GM18909 (cell line): ENCODE data around the gene BEND3.
"Not testable (repeated sequence)": the region's sequence is repeated elsewhere in the genome, so short reads cannot be mapped to it uniquely, and the experiment has no call there.

ENCODE experiments used
- ATAC-seq: cut with Tn5 transposase; IDR thresholded peaks from one replicate; pipeline ENCODE4 v1.9.1; 2021; ENCODE audit warnings: mild to moderate bottlenecking; ENCODE audit not compliant: unreplicated experiment, poor library complexity

BEND3 gene

DNA sequence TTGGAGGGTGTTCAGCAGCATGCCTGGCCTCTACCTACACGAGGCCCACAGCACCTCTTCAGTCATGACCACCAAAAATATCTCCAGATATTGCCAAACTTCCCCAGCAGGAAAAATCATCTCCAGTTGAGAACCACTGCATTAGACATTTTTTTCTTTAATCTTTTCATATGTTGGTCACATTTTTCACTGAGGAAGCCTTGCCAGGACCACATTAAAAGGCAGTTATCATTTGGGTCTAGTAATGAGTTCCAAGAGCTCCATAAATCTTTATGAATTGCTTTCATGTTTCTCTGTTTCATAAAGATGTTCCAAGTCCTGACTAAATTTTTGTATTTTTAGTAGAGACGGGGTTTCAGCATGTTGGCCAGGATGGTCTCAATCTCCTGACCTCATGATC lies 58.5 kb downstream of the BEND3 start:
- ATAC-seq: no peak

DNA sequence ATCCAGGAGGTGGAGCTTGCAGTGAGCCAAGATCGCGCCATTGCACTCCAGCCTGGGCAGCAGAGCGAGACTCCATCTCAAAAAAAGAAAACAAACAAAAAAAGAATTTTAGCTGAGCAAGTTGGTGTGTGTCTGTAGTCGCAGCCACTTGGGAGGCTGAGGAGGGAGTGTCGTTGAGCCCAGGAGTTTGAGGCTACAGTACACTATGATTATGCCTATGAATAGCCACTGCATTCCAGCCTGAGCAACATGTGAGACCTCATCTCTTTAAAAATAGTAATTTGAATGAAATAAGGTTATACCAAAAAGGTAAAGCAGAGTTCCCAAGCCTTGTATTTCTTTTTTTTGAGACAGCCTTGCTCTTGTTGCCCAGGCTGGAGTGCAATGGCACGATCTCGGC lies 67.5 kb downstream of the BEND3 start:
- no peak for ATAC-seq

DNA sequence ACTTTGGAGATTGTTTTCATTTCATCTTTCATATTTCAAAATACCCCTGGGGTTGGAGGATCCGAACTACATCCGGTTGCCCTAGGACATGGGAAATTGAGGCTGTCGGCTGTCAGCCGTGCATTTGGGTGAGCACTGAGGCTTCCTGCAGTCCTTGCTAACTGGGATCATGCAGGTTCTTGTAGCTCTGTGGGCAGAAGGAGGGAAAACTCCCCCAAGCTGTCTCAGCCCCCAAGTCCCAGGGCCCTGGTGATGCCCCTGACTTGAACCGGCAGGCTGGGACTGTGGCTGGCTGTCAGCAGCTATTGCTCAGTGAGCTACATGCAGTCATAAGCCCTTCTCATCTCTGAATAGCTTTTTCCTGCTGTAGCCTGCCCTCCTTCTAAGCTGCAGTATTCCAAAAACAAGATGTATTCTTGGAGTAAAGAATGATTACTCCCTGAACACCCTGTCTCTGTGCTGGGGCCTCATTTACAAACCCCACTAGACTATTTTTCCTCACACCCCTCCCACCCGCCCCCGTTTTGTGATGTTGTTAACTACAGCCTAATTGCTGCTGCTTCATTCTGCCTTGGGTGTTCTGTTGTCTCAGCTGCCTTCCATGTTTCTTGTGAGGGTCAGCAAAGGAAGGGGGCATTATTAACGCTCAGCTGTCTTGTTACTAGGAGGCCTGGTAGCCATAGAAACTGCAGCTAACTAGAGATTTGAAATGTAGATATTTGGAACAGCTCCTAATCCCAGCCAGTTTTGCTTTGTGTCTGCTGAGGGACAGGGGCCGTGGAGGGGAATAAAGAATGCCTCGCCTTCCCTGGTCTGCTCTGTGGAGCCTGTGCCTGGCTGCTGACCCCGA lies 69.3 kb downstream of the BEND3 start:
- no peak for ATAC-seq

DNA sequence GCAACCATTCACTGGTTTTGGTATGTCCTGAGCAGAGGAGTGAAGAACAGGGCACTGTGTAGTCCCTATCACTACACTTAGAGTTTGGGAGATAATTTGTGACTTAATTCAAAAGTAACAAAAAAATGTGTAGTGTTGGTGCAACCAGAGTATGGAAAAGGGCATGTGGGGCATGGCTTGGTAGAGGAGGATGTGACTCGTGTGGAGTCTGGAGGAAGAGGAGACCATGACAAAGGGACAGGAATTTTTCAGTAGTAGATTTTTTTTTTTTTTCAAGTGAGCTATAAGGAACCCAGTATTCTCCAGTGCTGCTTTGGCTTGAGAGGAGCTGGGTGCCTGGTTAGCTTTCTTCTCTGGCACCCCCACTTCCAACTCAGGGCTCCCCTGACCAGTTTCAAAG lies 82.2 kb downstream of the BEND3 start:
- no peak for ATAC-seq

DNA sequence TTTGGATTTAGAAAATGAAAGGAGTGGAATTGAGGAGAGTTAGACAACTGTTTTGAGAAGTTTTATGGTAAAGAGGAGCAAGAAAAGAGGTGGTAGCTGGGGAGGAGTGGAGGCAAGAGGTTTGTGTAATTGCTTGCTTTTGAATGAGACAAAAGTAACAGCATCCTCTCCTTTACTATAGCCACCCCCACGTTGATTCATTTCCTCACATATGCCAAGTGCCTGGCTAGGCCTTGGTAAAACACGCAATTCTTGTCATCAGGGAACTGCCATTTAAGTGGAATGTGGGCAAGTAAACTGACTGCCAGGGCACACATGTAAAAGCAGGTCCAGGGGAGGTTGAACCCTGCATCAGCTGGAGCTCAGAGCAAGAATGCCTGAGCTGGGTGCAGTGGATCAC lies 83.3 kb downstream of the BEND3 start:
- ATAC-seq: no peak

DNA sequence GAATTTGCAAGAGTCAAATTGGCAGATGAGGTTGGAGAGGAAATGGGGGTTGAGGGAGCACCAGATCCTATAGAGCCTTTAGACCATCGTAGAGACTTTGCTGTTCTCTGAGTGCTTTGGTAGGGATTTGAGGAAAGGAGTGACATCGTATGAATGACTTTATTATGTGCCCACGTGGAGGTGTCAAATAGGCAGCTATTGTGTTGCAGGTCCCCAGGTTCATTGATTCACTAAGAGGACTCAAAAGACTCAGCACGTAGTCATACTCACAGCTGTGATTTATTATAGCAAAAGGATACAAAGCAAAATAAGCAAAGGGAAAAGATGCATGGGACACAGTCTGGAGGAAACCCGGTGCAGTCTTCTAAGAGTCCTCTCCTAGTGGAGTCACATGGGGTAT lies 85.2 kb downstream of the BEND3 start:
- ATAC-seq: no peak

DNA sequence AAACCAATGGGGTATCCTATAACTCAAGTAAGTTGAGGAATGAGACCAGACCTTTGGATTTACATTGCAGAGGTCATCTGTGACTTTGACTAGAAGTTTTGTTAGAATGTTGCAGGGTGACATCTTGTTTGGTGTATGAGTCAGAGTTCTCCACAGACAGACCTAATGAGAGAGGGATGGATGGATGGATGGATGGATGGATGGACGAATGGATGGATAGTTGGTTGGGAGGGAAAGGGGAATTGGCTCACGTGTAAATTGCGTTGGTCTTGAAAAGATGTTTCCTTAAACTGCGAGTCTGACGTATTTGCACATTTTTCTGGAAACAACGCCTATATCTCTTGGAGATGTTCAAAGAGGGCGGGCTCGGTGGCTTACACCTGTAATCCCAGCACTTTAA lies 88.3 kb downstream of the BEND3 start:
- ATAC-seq: no peak

DNA sequence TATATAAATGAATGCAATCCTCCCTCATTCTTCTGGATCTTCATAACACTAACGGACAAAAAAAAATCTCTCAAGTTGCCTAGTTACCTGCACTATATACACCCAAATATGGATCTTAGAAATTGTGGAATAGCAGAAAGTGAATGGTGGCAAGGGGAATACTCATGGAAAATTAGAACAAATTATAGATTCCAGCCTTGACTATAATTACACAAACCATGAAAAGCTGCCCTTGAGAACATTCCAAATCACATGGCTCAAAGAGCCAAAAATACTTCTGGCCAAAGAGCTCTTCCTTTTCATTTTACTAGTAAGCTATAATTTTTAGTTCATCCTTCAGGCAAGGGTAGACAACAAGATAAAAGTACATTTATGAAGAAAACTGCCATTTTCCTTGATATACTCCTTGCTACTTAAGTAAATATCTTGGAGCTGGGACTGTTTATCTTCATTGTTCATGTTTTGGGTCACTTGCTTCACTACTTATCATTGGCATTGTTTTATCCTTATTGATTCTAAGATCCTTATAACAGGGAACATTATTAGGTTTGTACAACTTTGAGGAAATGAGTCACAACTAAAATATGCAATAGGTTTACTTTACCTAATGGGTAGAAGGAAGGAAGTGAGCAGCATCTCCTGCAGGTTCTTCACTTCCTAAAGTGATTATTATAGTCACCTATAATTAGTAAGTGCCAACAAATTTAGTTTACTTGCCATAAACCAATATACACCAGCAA lies 93.7 kb downstream of the BEND3 start:
- no peak for ATAC-seq

DNA sequence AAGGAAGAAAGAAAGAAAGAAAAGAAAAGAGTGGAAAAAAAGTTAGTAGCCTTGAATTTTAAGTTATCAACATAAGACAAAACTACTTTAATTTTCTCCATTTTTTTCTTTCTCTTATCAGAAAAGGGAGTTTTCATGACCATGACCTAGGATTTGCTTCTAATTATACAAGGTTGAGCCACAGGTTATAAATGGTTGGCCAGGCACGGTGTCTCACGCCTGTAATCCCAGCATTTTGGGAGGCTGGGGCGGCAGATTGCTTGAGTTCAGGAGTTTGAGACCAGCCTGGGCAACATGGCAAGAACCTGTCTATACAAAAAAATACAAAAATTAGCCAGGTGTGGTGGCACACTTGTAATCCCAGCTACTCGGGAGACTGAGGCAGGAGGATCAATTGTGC lies 95.1 kb downstream of the BEND3 start:
- ATAC-seq: no peak

DNA sequence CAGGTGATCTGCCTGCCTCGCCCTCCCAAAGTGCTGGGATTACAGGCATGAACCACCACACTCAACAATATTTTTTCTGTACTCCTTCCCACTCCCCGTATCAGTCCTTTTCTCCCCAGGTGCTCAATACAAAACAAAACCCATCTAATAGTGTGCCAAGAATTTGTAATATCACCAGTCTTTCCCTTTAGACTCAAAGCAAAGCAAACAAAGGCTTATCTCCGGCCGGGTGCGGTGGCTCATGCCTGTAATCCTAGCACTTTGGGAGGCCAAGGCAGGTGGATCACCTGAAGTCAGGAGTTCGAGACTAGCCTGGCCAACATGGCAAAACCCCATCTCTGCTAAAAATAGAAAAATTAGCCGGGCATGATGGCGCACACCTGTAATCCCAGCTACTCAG lies 95.7 kb downstream of the BEND3 start:
- ATAC-seq: not testable (repeated sequence)

DNA sequence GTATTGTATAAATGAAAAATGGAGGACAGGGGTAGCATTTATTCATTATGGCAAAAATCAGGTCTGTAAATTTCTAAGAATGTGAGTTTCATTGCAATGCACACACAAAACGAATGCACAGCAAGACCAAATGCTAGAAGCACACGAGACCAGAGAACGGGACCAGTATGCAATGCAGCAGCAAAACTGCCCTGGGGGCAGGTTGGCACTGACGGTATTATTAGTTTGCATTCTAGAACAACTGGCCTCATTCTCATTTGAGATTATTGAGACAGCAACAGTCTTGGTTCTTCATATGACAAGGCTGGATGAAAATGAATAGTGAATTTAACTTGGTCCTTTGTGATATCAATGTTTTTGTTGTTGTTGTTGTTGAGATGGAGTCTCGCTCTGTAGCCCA lies 96.3 kb downstream of the BEND3 start:
- ATAC-seq: no peak
